ENCODE measurements around the gene ST7L.
"Not testable (repeated sequence)": the region's sequence is repeated elsewhere in the genome, so short reads cannot be mapped to it uniquely, and the experiment has no call there.

ST7L gene

GRCh38 chr1:112618721-112619517, at the start of gene ST7L:
Gene ST7L, minus strand, starts transcription at chr1:112619141. Its CDS starts 28 bp downstream, at chr1:112619113.
- DNase-seq = peak; percentile 56

DNA sequence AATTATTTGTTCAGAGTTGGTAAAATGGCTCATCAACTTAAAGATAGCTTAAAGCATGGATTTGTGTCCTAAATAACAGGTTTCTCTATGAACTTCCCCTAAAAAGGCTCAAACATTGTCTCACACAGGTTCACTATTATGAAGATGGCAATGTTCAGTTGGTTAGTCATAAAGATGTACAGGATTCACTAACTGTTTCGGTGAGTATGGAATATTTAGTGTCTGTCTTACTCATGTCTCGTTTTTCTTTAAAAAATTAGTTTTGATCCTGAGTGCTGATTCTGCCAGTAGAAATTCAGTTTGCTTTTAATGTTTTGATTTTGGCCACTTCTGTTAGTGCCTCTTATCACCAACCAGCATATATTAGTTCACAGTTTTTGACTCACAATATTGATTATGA, 48.0 kb upstream of the ST7L start:
- DNase-seq = no peak

- DNase-seq = no peak
Measured at GRCh38 chr1:112665857-112666256, 46.9 kb upstream of the ST7L start.

- no peak for DNase-seq
Measured at GRCh38 chr1:112651205-112651604, 32.3 kb upstream of the ST7L start.

DNA sequence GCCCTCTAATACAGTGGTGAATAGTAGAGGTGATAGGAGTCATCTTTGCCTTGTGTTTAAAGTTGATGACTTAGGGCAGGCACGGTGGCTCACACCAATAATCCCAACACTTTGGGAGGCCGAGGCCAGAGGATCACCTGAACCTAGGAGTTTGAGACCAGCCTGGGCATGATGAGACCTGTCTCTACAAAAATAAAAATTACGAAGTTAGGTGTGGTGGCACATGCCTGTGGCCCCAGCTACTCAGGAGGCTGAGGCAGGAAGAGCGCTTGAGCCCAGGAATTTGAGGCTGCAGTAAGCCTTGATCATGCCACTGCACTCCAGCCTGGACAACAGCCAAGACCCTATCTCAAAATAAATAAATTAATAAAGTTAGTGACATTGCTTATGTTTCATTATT, 27.3 kb upstream of the ST7L start:
- no peak for DNase-seq

GRCh38 chr1:112643080-112643479, 24.1 kb upstream of the ST7L start:
- DNase-seq = no peak

DNA sequence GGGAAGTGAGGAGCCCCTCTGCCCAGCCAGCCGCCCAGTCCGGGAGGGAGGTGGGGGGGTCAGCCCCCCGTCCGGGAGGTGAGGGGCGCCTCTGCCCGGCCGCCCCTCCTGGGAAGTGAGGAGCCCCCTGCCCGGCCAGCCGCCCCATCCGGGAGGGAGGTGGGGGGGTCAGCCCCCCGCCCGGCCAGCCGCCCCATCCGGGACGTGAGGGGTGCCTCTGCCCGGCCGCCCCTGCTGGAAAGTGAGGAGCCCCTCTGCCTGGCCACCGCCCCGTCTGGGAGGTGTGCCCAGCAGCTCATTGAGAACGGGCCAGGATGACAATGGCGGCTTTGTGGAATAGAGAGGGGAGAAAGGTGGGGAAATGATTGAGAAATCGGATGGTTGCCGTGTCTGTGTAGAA, 21.5 kb upstream of the ST7L start:
- DNase-seq = not testable (repeated sequence)

GRCh38 chr1:112638110-112638428, 19.1 kb upstream of the ST7L start:
- DNase-seq = no peak

DNA sequence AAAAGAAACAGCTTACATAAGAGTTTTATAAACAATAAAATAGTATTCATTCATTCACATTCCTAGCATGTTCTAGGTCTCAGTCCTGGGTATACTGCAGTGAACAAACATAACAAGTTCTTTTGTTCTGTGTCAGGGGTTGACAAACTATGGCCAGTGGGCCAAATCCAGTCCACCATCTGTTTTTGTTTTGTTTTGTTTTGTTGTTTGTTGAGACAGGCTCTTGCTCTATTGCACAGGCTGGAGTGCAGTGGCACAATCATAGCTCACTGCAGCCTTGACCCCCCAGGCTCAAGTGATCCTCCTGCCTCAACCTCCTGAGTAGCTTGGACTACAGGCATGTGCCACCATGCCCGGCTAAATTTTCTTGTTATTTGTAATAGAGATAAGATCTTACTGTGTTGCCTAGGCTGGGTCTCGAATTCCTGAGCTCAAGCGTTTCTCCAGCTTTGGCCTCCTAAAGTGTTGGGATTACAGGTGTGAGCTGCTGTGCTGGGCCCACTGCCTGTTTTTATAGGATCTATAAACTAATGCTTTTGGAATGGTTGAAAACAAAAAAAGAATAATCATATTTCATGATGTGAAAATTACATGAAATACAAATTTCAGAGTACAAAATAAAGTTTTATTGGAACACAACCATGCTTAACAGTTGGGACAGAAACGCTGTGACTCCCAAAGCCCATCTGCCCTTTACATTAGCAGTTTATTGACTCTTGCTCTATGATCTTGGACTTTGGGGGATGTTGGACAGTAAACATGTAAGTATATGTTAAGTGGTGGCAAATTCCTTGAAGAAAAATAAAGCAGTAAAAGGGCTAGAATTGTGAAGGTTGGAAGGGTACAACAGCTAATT, 18.5 kb upstream of the ST7L start:
- DNase-seq = no peak

GRCh38 chr1:112636597-112637253, 17.8 kb upstream of the ST7L start:
- no peak for DNase-seq

DNA sequence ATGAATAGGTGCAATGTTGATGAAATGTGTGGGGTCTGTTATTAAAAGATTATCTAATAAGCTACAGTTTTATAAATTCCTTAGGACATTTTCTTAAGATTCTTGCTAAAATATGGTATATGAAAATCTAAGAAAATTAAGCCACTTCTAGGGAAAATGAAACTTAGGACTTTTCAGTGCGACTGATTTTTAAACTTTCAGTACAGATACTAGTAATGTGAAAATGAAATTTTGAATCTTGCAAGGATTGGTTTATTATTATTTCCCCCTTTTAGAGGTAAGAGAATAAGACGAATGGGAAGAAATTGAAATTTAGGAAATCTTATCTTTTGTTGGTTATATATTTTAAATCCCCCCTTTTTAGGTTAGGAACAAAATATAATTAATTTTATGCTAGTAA, 17.1 kb upstream of the ST7L start:
- DNase-seq = no peak

DNA sequence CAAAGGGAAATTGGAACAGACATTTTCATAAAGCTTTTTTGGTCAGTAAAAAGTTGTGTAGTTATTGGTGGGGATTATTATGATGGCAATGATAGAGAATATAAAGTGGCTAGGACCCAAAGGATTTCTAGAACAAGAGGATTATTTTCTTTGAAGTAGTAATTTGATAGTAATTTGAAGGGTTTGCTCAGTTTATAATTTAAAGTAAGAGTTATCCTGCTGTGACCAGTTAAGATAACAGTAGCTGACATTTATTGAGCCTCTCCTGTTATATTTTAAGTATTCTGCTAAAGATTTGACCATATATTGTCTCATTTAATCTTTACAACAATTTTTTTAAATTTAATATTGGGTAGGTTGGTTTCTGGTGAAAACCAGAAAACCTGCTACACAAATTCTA, 15.4 kb upstream of the ST7L start:
- DNase-seq = no peak

- no peak for DNase-seq
Measured at GRCh38 chr1:112633628-112634027, 14.7 kb upstream of the ST7L start.

DNA sequence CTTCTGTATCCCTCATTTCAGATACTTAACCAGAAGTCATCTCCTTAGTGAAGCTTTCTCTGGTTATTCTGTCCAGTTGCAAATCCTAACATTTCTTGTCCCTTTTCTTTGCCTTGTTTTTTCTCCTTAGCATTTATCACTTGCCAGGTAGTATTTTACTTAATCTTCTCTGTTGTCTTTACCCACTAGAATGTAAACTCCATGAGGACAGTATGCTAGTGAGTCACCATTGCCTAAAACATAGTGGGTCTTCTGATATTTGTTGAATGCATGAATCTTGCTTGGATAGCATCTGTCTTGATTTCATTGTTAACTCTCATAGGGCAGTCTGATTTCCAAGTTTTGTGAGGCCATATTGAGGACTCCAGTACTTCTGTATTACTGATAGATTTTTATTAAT, 10.3 kb upstream of the ST7L start:
- DNase-seq = no peak

DNA sequence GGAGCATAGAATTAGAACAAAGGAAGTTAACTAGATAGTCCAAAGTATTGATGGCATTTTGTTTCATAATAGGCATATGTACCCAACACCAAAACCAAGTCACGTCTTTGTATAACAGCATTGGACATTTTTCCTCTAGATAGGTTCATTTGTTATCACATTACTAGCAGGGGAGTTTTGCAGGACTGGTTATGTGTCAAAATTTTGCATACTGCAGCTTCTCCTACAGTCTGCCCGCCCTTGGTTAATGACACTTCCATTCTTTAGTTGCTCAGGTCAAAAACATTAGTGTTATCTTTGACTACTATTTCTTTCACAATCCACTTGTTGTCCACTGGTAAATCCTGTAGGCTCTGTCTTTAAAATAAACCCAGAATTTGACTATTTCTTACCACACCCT, 9.6 kb upstream of the ST7L start:
- no peak for DNase-seq

- DNase-seq = no peak
Measured at GRCh38 chr1:112626887-112627286, 7.9 kb upstream of the ST7L start.

- no peak for DNase-seq
Measured at GRCh38 chr1:112626193-112626592, 7.3 kb upstream of the ST7L start.

DNA sequence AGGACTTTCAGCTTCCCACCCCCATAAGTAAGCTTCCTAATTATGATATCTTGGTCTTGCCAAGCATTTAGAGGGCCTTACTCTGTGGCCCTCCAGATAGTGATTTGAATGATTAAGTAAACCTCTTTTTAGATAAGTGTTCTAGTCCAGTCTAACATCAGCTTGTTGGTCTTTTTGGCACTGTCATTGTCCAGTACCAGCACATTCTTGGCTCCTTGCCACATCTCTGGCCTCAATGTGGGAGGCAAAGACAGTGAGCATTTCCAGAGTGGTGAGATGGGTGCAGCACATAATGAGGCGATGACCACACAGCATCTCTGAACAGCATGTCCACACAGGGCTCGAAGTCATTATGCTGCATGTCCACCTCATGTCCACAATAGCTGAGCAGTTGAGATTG, 6.8 kb upstream of the ST7L start:
- no peak for DNase-seq

DNA sequence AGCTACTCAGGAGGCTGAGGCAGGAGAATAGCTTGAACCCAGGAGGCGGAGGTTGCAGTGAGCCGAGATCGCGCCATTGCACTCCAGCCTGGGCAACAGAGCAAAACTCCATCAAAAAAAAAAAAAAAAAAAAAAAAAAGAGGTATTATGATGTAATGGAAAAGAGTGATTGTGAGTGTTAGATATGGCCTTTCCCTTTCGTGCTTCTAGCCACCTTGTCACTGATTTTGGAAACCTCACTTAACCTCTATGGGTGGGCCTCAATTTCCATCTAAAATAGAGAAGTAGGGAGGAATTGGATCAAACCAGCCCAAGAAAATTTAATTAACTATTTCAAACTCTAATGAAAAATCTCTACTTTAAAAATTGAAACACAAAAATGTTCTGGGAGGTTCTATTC, 5.6 kb upstream of the ST7L start:
- DNase-seq = not testable (repeated sequence)

DNA sequence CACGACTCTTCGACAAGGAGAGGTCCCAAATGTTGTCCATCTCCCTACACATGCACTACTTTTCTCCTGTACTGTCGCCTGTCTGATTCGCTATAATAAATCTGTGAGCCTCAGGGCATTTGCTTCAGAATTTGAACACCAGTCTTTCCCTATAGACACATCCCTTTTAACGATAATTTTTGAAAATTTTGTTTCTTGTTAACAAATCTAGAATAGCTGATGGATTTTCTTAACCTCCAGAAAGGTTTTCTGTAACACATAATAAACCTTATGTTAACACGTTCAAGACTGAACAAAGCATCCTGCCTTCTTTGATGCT, 1.4 kb upstream of the ST7L start:
- no peak for DNase-seq

GRCh38 chr1:112619518-112620376, 806 bp upstream of the ST7L start, which contains the start of gene CAPZA1:
Gene CAPZA1, plus strand, starts transcription at chr1:112619832. Its CDS starts 13 bp downstream, at chr1:112619845.
- peak; percentile 89 for DNase-seq

GRCh38 chr1:112618114-112618720, 724 bp downstream of the ST7L start:
- peak; percentile 6 for DNase-seq
